Stimulated activated memory B cell treated with anti-CD40 and anti-IgM and Interleukin-4, amounts not matched to agents 10 μg/mL and 1 μg/mL and 100 μg/mL, for 72 hours (primary cell): ENCODE data around the gene PCSK7.

Experiments
- ATAC-seq: fragments of 150-1000 bp; cut with Tn5 transposase; 2 replicates; pipeline ENCODE4 v1.10.0; 2021
- H3K27ac Mint-ChIP-seq: one replicate; pipeline ENCODE4 v1.8.0; 2022; ENCODE audit warnings: mild to moderate bottlenecking, mixed read lengths
- H3K27me3 Mint-ChIP-seq: one replicate; pipeline ENCODE4 v1.8.0; 2022; ENCODE audit warnings: mixed read lengths
- H3K36me3 Mint-ChIP-seq: one replicate; pipeline ENCODE4 v1.8.0; 2022; ENCODE audit warnings: mixed read lengths
- H3K4me1 Mint-ChIP-seq: one replicate; pipeline ENCODE4 v1.8.0; 2022; ENCODE audit warnings: mixed read lengths
- H3K4me3 Mint-ChIP-seq: one replicate; pipeline ENCODE4 v1.8.0; 2022; ENCODE audit warnings: mild to moderate bottlenecking, moderate library complexity, mixed read lengths
- H3K9me3 Mint-ChIP-seq: one replicate; pipeline ENCODE4 v1.8.0; 2022; ENCODE audit warnings: mixed read lengths

Gene PCSK7

DNA sequence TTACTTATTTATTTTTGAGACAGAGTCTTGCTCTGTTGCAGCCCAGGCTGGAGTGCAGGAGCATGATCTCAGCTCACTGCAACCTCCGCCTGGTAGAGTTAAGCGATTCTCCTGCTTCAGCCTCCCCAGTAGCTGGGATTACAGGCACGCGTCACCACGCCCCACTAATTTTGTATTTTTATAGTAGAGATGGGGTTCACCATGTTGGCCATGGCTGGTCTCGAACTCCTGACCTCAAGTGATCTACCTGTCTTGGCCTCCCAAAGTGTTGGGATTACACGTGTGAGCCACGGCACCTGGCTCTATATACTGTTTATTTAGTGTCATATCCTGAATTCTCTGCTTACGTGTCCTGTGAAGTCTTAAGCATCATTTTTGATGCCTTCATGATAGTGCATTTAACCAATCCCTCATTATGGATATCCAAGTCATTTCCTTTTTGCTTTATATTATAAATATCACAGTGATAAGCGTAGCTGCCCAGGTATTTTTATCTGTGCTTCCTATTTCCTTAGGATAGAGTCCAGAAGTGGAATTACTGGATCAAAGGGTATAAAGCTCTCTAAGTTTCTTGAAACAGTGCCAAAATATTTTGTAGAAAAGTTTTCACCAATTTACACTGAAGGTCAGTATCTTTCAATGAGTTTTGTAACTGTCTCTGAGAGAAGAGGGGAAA is 54.2 kb downstream of the PCSK7 start:
- Mint-ChIP-seq H3K27me3 (no peaks in the 10 kb centered on the region), H3K4me3 (peak overlapping the region; percentile 92), H3K4me1 (peaks cover 41% of the 10 kb centered on the region), H3K9me3 (no peaks in the 10 kb centered on the region), H3K36me3 (peaks cover 15% of the 10 kb centered on the region), H3K27ac (peak overlapping the region; percentile 87)
- no peak for ATAC-seq

DNA sequence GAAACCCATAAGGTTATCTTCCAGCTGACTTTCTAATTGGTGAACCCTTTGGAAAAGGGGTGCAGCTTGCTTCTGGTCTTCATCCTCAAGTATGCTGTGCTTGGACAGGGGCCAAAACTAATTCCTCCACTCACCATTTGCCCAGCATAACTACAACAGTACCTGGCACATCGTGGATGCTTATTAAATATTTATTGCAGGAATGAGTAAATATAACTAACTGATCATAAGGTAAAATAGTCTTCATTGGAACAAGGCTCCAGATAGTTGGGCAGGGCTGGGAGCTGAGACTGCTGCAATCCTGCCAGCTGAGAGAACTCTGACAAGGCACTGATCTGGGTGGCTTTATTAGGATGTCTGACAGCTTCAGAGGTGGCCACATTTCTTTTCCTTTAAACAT is 55.7 kb downstream of the PCSK7 start:
- no peak for ATAC-seq
- no peaks in the 10 kb centered on the region for H3K27me3 Mint-ChIP-seq
- peaks cover 4% of the 10 kb centered on the region for H3K36me3 Mint-ChIP-seq
- no peak overlapping the region for H3K27ac Mint-ChIP-seq
- H3K4me3 Mint-ChIP-seq: no peak overlapping the region
- no peaks in the 10 kb centered on the region for H3K9me3 Mint-ChIP-seq
- peaks cover 38% of the 10 kb centered on the region for H3K4me1 Mint-ChIP-seq

DNA sequence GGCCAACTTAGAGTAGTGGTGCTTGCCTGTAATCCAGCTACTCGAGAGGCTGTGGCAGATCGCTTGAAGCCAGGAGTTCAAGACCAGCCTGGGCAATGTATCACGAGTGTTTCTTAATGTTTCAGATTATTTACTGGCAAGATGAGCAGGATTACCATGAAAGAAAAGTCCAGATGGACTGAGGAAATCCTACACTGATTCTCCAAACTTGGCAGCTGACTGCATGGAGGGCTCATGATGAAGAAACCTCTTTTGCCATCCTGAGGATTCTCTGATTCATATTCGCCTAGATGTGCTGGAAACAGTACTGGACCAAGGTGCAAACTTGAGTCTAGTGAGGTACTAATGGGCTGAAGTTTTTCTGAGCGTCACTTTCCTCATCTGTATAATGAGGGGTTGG is 56.1 kb downstream of the PCSK7 start:
- no peak overlapping the region for H3K27ac Mint-ChIP-seq
- peaks cover 34% of the 10 kb centered on the region for H3K4me1 Mint-ChIP-seq
- H3K4me3 Mint-ChIP-seq: no peak overlapping the region
- H3K36me3 Mint-ChIP-seq: no peaks in the 10 kb centered on the region
- no peaks in the 10 kb centered on the region for H3K9me3 Mint-ChIP-seq
- ATAC-seq: no peak
- no peaks in the 10 kb centered on the region for H3K27me3 Mint-ChIP-seq

DNA sequence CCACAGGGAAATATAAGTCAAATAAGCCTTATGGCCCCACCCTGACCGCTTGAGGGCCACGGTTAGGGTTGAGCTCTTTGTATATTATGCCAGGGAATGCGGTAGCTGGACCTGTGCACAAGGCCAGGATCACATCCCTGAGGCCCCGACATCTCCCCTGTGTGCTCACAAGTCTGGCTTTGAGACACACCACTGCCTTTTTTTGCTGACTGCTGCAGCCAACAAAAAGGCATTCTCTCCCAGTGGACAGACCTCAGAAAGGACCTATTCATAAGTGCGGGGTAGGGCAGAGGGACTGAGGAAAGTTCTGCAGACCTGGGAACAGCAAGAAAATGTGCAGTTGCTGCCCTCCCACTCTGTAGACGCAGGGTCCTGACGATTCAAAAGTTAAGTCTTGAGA is 56.8 kb downstream of the PCSK7 start:
- Mint-ChIP-seq H3K27me3 (no peaks in the 10 kb centered on the region), H3K27ac (no peak overlapping the region), H3K36me3 (no peaks in the 10 kb centered on the region), H3K4me1 (peaks cover 28% of the 10 kb centered on the region), H3K9me3 (no peaks in the 10 kb centered on the region), H3K4me3 (no peak overlapping the region)
- no peak for ATAC-seq

DNA sequence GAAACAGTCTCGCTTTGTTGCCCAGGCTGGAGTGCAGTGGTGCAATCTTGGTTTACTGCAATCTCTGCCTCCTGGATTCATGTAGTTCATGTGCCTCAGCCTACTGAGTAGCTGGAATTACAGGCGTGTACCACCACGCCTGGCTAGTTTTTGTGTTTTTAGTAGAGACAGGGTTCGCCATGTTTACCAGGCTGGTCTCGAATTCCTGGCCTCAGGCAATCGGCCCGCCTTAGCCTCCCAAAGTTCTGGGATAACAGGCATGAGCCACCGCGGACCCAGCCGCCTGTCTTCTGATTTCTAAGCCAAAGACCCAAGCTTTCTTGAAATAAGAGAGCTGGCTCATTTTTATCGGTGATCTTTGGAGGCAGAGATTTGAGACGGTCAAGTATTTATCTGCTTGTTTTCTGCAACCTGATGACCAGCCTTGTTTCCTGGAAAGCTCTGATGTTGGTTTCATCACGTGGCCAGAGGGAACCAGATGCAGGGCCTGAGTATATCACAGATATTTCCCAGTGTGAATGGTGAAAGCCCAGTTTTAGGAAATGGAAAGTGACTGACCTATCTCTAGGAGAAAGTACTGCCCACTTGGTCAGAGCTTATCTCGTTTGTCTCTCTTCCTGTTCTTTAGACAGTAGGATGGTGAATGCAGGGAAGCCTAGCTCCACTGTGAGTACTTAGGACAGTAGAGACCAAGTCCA is 59.0 kb downstream of the PCSK7 start:
- Mint-ChIP-seq H3K36me3 (no peaks in the 10 kb centered on the region), H3K9me3 (no peaks in the 10 kb centered on the region), H3K4me3 (no peak overlapping the region), H3K4me1 (peaks cover 13% of the 10 kb centered on the region), H3K27me3 (no peaks in the 10 kb centered on the region), H3K27ac (peak overlapping the region; percentile 42)
- no peak for ATAC-seq

DNA sequence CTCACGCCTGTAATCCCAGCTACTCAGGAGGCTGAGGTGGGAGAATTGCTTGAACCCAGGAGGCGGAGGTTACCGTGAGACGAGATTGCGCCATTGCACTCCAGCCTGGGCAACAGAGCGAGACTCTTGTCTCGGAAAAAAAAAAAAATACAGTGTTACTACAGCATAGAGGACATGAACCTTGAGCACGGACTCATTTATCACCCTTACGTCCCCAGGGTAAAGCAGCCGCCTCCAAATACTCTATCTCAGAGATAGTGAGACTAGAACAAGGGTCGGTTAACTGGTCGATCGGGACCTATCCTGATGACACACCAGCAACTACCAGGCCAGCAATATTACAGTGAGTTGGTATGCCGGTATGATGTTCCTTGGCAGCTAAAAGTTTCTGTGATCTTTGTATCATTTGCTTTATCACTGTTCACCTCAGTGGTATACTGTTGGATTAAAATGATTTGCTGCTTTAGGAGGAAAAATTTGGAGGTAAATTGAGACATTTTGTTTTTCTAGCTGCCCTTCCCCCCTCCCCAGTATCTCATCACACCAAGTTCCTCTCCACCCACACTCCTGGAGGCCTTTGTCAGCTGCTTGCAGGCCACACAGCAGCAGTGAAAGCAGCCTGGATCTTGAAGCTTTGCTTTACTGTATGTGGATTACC is 60.3 kb downstream of the PCSK7 start:
- ATAC-seq: no peak
- H3K4me1 Mint-ChIP-seq: peaks cover 11% of the 10 kb centered on the region
- H3K27me3 Mint-ChIP-seq: no peaks in the 10 kb centered on the region
- H3K4me3 Mint-ChIP-seq: no peak overlapping the region
- H3K9me3 Mint-ChIP-seq: no peaks in the 10 kb centered on the region
- peak overlapping the region; percentile 42 for H3K27ac Mint-ChIP-seq
- H3K36me3 Mint-ChIP-seq: peaks cover 6% of the 10 kb centered on the region

DNA sequence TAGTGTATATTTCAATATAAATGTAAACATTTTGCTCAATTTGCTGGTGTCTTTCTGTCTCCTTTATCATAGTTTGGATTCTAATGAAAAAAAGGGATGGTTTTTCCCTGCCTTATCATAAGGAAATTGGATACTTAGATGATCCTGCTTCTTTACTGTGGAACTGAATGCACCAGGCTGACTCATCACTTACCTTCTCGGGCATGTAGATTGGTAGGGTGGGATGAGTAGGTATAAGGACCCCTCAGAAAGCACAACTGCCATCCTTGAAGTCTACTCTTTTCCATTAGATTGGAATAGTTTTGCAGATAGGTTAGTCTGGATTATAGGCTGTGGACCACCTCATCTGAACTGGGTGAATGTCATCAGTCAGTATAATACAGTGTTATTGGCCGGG is 60.9 kb downstream of the PCSK7 start:
- Mint-ChIP-seq H3K27me3 (no peaks in the 10 kb centered on the region), H3K27ac (peak overlapping the region; percentile 42), H3K4me3 (no peak overlapping the region), H3K36me3 (peaks cover 12% of the 10 kb centered on the region), H3K4me1 (peaks cover 11% of the 10 kb centered on the region), H3K9me3 (no peaks in the 10 kb centered on the region)
- no peak for ATAC-seq

DNA sequence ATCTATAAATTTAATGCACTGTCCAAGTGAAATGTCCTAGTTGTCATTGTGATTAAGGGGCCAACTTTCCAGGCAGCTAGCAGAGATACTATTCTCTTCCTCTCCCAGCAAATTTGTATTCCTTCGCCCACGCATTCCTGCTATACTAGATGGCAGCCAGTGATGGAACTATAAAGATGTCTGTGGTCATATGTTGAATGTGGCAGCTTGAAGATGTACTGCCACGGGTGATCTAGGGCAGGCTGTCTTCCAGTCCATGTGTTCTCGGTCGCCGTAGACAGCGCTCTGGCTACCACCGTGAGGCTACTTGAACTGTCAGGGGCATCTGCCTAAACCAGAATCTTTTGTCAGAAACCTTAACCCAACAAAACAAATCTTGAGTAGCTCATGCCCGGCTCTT is 61.7 kb downstream of the PCSK7 start:
- Mint-ChIP-seq H3K27me3 (no peaks in the 10 kb centered on the region), H3K9me3 (no peaks in the 10 kb centered on the region), H3K4me1 (peaks cover 11% of the 10 kb centered on the region), H3K27ac (no peak overlapping the region), H3K4me3 (no peak overlapping the region), H3K36me3 (peaks cover 19% of the 10 kb centered on the region)
- no peak for ATAC-seq

DNA sequence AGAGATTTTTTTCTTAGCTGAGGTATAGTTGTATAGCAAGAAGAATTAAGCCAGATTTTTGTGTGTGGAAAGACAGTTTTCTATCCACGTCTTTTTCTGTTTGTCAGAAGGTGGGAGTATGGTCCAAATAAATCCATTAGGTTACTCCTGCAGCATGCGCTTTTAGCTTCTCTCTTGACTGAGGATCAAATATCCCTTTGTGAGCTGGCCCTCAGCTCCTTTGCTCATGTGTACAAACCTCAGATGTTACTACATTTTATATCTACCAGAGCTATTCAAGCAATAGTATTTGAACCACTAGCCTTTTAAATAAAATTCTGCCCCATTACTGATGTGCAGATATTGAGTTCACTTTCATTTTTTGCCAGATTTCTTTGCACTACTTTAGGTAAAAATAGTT is 62.1 kb downstream of the PCSK7 start:
- Mint-ChIP-seq H3K36me3 (peaks cover 19% of the 10 kb centered on the region), H3K4me3 (no peak overlapping the region), H3K27ac (no peak overlapping the region), H3K9me3 (no peaks in the 10 kb centered on the region), H3K27me3 (no peaks in the 10 kb centered on the region), H3K4me1 (peaks cover 11% of the 10 kb centered on the region)
- ATAC-seq: no peak

DNA sequence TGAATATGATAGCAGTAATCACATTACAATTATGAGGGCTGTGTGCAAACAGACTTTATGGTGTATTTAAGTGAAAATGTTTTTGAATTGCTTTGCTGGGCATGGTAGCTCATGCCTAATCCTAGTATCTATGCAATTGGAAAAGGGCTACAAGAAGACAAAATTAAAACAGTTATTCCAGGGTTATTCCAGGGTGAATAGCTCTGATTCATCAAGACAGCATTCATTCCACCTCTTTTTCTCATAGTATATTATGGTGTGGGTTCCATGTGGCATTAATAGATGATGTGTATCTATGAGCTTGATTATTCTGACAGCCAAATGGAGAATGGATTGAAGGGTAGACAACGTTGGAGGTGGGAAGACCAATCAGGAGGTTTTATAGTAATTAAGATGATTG is 65.4 kb downstream of the PCSK7 start:
- Mint-ChIP-seq H3K27me3 (no peaks in the 10 kb centered on the region), H3K4me3 (no peak overlapping the region), H3K36me3 (peaks cover 33% of the 10 kb centered on the region), H3K9me3 (no peaks in the 10 kb centered on the region), H3K27ac (no peak overlapping the region), H3K4me1 (peaks cover under 1% of the 10 kb centered on the region)
- ATAC-seq: no peak

DNA sequence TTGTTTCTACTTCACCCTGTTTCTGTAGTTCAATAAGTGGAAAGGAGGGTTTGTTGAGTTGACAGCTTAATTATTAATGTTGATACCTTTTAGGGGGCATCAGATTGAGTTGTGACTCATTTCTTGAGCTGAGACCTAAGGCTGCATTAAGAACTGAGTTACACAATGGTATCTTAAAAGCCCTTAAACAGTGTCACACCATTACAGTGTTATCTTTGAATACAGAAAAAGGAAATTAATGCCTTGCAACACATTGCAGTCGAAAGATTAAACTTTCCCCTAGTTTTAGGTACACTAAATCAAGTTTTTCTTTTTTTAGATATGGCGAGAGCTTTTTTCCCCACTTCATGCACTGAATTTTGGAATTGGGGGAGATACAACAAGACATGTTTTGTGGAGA is 71.0 kb downstream of the PCSK7 start:
- no peaks in the 10 kb centered on the region for H3K27me3 Mint-ChIP-seq
- H3K4me1 Mint-ChIP-seq: peaks cover 18% of the 10 kb centered on the region
- H3K4me3 Mint-ChIP-seq: no peak overlapping the region
- no peaks in the 10 kb centered on the region for H3K9me3 Mint-ChIP-seq
- peaks cover 28% of the 10 kb centered on the region for H3K36me3 Mint-ChIP-seq
- ATAC-seq: no peak
- no peak overlapping the region for H3K27ac Mint-ChIP-seq

DNA sequence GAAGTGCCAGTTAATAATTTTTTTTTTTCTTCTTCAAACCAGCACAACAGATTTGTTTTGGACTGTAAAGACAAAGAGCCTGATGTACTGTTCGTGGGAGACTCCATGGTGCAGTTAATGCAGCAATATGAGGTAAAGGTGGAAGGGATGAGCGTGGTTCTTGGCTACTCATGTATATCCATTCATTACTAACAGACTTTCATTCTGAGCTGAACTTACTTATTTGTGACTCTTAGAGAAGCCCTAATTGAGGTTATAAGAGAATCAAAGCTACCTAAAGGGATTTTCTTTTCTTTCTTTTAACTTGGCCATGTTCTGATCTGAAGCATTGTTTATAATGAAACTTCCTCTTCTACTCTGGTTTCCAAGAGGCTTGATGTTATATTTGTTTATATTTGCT is 72.0 kb downstream of the PCSK7 start:
- Mint-ChIP-seq H3K4me1 (peaks cover 26% of the 10 kb centered on the region), H3K27ac (no peak overlapping the region), H3K9me3 (no peaks in the 10 kb centered on the region), H3K36me3 (peaks cover 21% of the 10 kb centered on the region), H3K4me3 (no peak overlapping the region), H3K27me3 (no peaks in the 10 kb centered on the region)
- no peak for ATAC-seq

DNA sequence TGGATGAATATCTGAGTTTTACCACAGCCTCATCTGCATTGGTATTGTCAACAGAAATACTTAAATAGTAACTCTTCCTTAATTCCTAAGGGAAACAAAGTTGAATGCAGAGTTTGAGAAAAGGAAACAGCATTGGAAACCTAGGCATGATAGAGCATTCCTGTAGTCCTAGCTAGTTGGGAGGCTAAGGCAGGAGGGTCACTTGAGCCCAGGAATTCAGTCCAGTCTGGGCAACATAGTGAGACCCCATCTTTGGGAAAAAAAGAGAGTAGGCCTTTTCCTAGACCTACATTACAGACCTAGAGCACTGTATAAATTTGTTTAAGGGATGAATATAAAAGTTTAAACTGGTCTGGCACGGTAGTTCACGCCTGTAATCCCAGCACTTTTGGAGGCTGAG is 74.4 kb downstream of the PCSK7 start:
- Mint-ChIP-seq H3K9me3 (no peaks in the 10 kb centered on the region), H3K27ac (no peak overlapping the region), H3K27me3 (no peaks in the 10 kb centered on the region), H3K4me3 (no peak overlapping the region), H3K36me3 (peaks cover 17% of the 10 kb centered on the region), H3K4me1 (peaks cover 34% of the 10 kb centered on the region)
- no peak for ATAC-seq

DNA sequence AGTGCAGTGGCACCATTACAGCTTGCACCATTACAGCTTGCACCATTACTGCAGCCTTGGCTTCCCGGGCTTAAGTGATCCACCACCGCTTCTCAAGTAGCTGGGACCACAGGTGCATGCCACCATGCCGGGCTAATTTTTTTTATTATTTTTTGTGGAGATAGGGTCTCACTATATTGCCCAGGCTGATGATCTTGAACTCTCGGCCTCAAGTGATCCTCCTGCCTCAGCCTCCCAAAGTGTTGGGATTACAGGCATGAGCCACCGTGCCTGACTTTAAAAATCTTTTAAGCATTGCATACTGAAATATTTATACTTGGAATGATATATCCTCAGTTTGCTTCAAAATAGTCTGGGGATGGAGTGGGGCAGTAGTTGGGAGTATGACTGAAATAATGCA is 77.4 kb downstream of the PCSK7 start:
- Mint-ChIP-seq H3K4me1 (peaks cover 34% of the 10 kb centered on the region), H3K4me3 (no peak overlapping the region), H3K36me3 (peaks cover 26% of the 10 kb centered on the region), H3K27me3 (no peaks in the 10 kb centered on the region), H3K9me3 (no peaks in the 10 kb centered on the region), H3K27ac (no peak overlapping the region)
- ATAC-seq: no peak
